GM12878 (cell line): ENCODE data around the gene APOC4. TPM values are rescaled to one million over a fixed set of nuclear protein-coding genes. Genes with fewer than 3 reads are reported as not detected.

Experiments used
- ATAC-seq: fragments of 200-7000 bp; cut with Tn5 transposase; 3 replicates; pipeline ENCODE4 v1.9.1; 2020; ENCODE audit warnings: mild to moderate bottlenecking, moderate library complexity
- BruUV-seq: library from RNA; stranded (reverse); fragments of 400-500 nt; replicated peaks from 2 replicates; lab custom pipeline; 2021; lab: Mats Ljungman, UMichigan
- CTCF ChIA-PET: fragments of 300-600 bp; sonication (Branson Sonifier 250); formaldehyde crosslinking; extraction: SDS; loops from one replicate; lab custom pipeline; 2021; ENCODE audit warnings: inconsistent platforms; lab: Yijun Ruan, JAX
- POLR2A ChIA-PET: fragments of 350-600 bp; formaldehyde crosslinking; extraction: SDS; loops from one replicate; lab custom pipeline; 2021; ENCODE audit warnings: inconsistent platforms; lab: Charles Lee
- RAD21 ChIA-PET: fragments of 300-600 bp; sonication (Branson Sonifier 250); formaldehyde crosslinking; loops from one replicate; lab custom pipeline; 2023; ENCODE audit warnings: antibody characterized with exemption; ENCODE audit not compliant: unreplicated experiment; lab: Charles Lee
- SMC1A ChIA-PET: fragments of 300-600 bp; sonication (Branson Sonifier 250); formaldehyde crosslinking; loops from one replicate; lab custom pipeline; 2023; ENCODE audit not compliant: unreplicated experiment, uncharacterized antibody; lab: Charles Lee
- DNase-seq: peaks from one replicate; pipeline ENCODE4 v3.0.0-alpha.2; 2011; ENCODE audit warnings: low read depth, low spot score
- FAIRE-seq: peaks from 3 replicates; lab custom pipeline; 2011; peaks lifted over from hg19 to GRCh38; lab: Jason Lieb, UNC
- H2AFZ ChIP-seq: 2 replicates; pipeline ENCODE4 v1.6.0; 2011; ENCODE audit warnings: low read depth, low read length, control low read depth; ENCODE audit not compliant: control insufficient read depth
- H3K27ac ChIP-seq: 2 replicates; pipeline ENCODE4 v1.5.1; 2011; ENCODE audit warnings: control low read depth; ENCODE audit not compliant: control insufficient read depth, insufficient read depth
- H3K27me3 ChIP-seq, 2 experiments: replicated peaks in 1 of 2; 2 replicates each; pipeline versions ENCODE4 v1.6.0 to v1.6.1; 2011; ENCODE audit warnings: low read length in 1 of 2; ENCODE audit not compliant: control insufficient read depth in 2 of 2, insufficient read depth in 2 of 2
- H3K36me3 ChIP-seq, 2 experiments: 2 replicates each; pipeline ENCODE4 v1.5.1; 2011; ENCODE audit warnings: low read length in 1 of 2; ENCODE audit not compliant: control insufficient read depth in 2 of 2, insufficient read depth in 2 of 2
- H3K4me1 ChIP-seq: 2 replicates; pipeline ENCODE4 v1.6.1; 2011; ENCODE audit warnings: mild to moderate bottlenecking, low read length, moderate library complexity, mixed read lengths; ENCODE audit not compliant: control insufficient read depth, insufficient read depth
- H3K4me2 ChIP-seq: 2 replicates; pipeline ENCODE4 v1.6.0; 2011; ENCODE audit warnings: control low read depth; ENCODE audit not compliant: control insufficient read depth, insufficient read depth
- H3K4me3 ChIP-seq: fragments of 200-600 bp; sonication (generic); 2 replicates; pipeline ENCODE4 v1.5.1; 2016
- H3K79me2 ChIP-seq: 2 replicates; pipeline ENCODE4 v1.6.0; 2011; ENCODE audit warnings: low read length; ENCODE audit not compliant: control insufficient read depth, insufficient read depth
- H3K9ac ChIP-seq: 2 replicates; pipeline ENCODE4 v1.8.0; 2011; ENCODE audit warnings: low read length, control low read depth, mixed read lengths; ENCODE audit not compliant: control insufficient read depth, insufficient read depth
- H3K9me3 ChIP-seq: replicated peaks from 3 replicates; pipeline ENCODE4 v1.5.1; 2011; ENCODE audit warnings: mild to moderate bottlenecking, low read length; ENCODE audit not compliant: control insufficient read depth, insufficient read depth
- H4K20me1 ChIP-seq: 2 replicates; pipeline ENCODE4 v1.6.0; 2011; ENCODE audit not compliant: control insufficient read depth, insufficient read depth
- ATF7 ChIP-seq: fragments of 450-650 bp; IDR thresholded peaks from 2 replicates; pipeline ENCODE4 v1.6.1; 2016; ENCODE audit warnings: low read depth, mild to moderate bottlenecking
- BHLHE40 ChIP-seq, 2 experiments: fragments of 450-650 bp in 1 of 2; IDR thresholded peaks; 2 replicates each; pipeline ENCODE4 v1.6.1; 2011 to 2017; ENCODE audit warnings: low read depth in 2 of 2, borderline replicate concordance in 1 of 2, improper control_type of control experiment in 1 of 2, low read length in 1 of 2, mild to moderate bottlenecking in 1 of 2
- CHD4 ChIP-seq: fragments of 200-600 bp; sonication (generic); IDR thresholded peaks from 2 replicates; pipeline ENCODE4 v1.6.1; 2016; ENCODE audit warnings: mild to moderate bottlenecking
- ETV6 ChIP-seq, 2 experiments: fragments of 450-650 bp in 1 of 2; IDR thresholded peaks in 1 of 2; conservative IDR thresholded peaks in 1 of 2; 2 replicates each; pipeline ENCODE4 v1.6.1; 2014; ENCODE audit warnings: antibody characterized with exemption in 1 of 2, borderline replicate concordance in 1 of 2, low read depth in 1 of 2, mild to moderate bottlenecking in 1 of 2, moderate library complexity in 1 of 2
- MXI1 ChIP-seq: fragments of 150-350 bp; IDR thresholded peaks from 2 replicates; pipeline ENCODE4 v1.6.1; 2011; ENCODE audit warnings: low read depth, mild to moderate bottlenecking, inconsistent platforms, low read length, improper control_type of control experiment
- NR2C2 ChIP-seq: IDR thresholded peaks from 2 replicates; pipeline ENCODE4 v1.6.1; 2011; ENCODE audit warnings: borderline replicate concordance, low read depth; ENCODE audit not compliant: control insufficient read depth, insufficient read length
- PAX5 ChIP-seq: IDR thresholded peaks from 2 replicates; pipeline ENCODE4 v1.6.1; 2011; ENCODE audit warnings: low read depth, low read length, borderline replicate concordance
- WGBS: methylation state at CpG from one replicate; pipeline ENCODE4 v1.1.6; 2016; ENCODE audit warnings: low lambda C conversion rate; ENCODE audit not compliant: insufficient replicate concordance, insufficient coverage; ENCODE audit errors: missing lambda C conversion rate; 5-methylcytosine and 5-hydroxymethylcytosine counted together
- in situ Hi-C: fragments of 300-500 bp; cut with MboI; formaldehyde crosslinking; loops from 9 replicates; pipeline ENCODE4 v1.14.3; 2018; ENCODE audit warnings: mixed read lengths
- intact Hi-C: fragments of 100-400 bp; cut with micrococcal nuclease; formaldehyde crosslinking; loops from one replicate; pipeline ENCODE4 v1.14.2; 2022; ENCODE audit not compliant: unreplicated experiment
- polyA plus RNA-seq, 11 experiments: library from polyadenylated mRNA; depleted of rRNA in 4 of 11; unstranded in 6 of 11; stranded (reverse) in 5 of 11; fragments of >200 nt; fragmentation: Nextera tagmentation in 4 of 11; fragmentation: Illumina TruSeq in 1 of 11; extraction: Ambion mirVana in 4 of 11; extraction: Trizol in 1 of 11; gene quantifications; 1 replicate in 1 of 11; 2 replicates in 10 of 11; pipeline versions ENCODE4 v1.2.1 to v1.2.3, GENCODE V29; 2011 to 2016; ENCODE audit warnings: inconsistent platforms in 2 of 11, missing spikeins in 2 of 11, low read depth in 1 of 11
- total RNA-seq, 4 experiments: library from RNA; depleted of rRNA in 3 of 4; stranded (reverse); fragments of >200 nt in 3 of 4; fragmentation: Illumina TruSeq in 1 of 4; extraction: Trizol in 1 of 4; gene quantifications; 2 replicates each; pipeline versions ENCODE4 v1.2.1 to v1.2.3, GENCODE V29; 2013 to 2021
- TF ChIP-seq, protein P1 (sequence below): fragments of 450-650 bp; formaldehyde crosslinking; IDR thresholded peaks from 2 replicates; pipeline ENCODE4 v1.5.0; 2022; ENCODE audit warnings: mild to moderate bottlenecking, missing genetic modification characterization
- TF ChIP-seq, protein P2 (sequence below): fragments of 150-350 bp; IDR thresholded peaks from 2 replicates; pipeline ENCODE4 v1.6.1; 2014; ENCODE audit warnings: mild to moderate bottlenecking, low read depth, low read length
- TF ChIP-seq, protein P3 (sequence below): fragments of 450-650 bp; IDR thresholded peaks from 2 replicates; pipeline ENCODE4 v1.6.1; 2017; ENCODE audit warnings: mild to moderate bottlenecking, moderate library complexity

APOC4 gene
- total and polyA plus RNA-seq, 10 of the 15 experiments (the other 5 are each of a cell fraction or from before 2014, with no cell fraction given): not detected

DNA sequence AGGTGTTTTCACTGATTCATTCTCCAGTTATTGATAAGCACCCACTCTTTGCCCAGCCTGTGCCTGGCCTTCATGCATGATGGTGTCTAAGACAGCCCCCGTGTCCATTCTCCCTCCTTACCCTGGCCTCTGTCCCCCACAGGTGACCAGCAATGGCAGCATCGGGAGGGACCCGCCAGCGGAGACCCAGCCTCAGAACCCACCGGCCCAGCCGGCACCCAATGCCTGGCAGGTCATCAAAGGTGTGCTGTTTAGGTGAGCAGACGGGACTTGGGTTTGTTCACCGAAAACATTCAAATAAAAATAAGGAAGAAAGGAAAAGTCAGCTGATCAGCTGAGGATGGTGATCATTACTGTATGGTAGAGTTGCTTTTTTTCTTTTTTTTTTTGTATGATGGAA, 19.8 kb downstream of the APOC4 start (continued):
- no peak for TF ChIP-seq MXI1
- TF ChIP-seq, protein P1, sequence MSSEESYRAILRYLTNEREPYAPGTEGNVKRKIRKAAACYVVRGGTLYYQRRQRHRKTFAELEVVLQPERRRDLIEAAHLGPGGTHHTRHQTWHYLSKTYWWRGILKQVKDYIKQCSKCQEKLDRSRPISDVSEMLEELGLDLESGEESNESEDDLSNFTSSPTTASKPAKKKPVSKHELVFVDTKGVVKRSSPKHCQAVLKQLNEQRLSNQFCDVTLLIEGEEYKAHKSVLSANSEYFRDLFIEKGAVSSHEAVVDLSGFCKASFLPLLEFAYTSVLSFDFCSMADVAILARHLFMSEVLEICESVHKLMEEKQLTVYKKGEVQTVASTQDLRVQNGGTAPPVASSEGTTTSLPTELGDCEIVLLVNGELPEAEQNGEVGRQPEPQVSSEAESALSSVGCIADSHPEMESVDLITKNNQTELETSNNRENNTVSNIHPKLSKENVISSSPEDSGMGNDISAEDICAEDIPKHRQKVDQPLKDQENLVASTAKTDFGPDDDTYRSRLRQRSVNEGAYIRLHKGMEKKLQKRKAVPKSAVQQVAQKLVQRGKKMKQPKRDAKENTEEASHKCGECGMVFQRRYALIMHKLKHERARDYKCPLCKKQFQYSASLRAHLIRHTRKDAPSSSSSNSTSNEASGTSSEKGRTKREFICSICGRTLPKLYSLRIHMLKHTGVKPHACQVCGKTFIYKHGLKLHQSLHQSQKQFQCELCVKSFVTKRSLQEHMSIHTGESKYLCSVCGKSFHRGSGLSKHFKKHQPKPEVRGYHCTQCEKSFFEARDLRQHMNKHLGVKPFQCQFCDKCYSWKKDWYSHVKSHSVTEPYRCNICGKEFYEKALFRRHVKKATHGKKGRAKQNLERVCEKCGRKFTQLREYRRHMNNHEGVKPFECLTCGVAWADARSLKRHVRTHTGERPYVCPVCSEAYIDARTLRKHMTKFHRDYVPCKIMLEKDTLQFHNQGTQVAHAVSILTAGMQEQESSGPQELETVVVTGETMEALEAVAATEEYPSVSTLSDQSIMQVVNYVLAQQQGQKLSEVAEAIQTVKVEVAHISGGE (CRISPR knock-in tag): no peak
- TF ChIP-seq, all 136 proteins: peak for 0

DNA sequence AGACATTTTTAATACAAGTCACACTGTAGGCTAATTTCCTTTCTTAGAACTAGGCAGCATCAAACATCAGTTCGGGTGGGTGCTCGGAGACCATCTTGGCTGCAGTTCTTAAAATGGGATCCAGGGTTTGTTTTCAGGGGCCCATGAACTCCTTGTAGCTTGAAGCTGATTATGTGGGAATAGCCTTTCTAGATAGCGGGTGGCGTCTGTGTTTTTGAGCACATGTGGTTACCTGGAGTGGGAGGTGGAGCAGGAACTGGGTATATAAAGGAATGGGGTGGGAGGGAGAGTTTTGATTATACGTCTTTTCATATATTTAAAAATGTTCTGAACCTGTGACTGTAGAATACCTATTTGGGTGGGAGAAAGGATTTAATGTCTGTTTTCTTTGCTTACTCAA, 26.1 kb downstream of the APOC4 start:
- ChIA-PET RAD21 (no interaction called here), CTCF (interaction anchor here (2.0 kb wide), 1 partner anchor 20 kb away, joined by 4 read pairs; no protein-coding TSS in a partner anchor), SMC1A (no interaction called here), POLR2A (no interaction called here)
- no peak overlapping the region for H2AFZ ChIP-seq
- H3K9ac ChIP-seq: no peak overlapping the region
- in situ Hi-C loops (no loop called here), intact Hi-C loops (no loop called here)
- no peaks in the 10 kb centered on the region for H3K27me3 ChIP-seq
- no peaks in the 10 kb centered on the region for H4K20me1 ChIP-seq
- no peaks in the 10 kb centered on the region for H3K9me3 ChIP-seq
- no peak for ATAC-seq
- BruUV-seq: no TSS peak
- H3K27ac ChIP-seq: no peak overlapping the region
- no peak overlapping the region for H3K4me3 ChIP-seq
- no peaks in the 10 kb centered on the region; the same call in none of the 2 replicates for H3K79me2 ChIP-seq
- H3K4me2 ChIP-seq: no peak overlapping the region
- no peak for DNase-seq
- 100% methylated on average over 5 of the region's 5 CpGs for WGBS
- no peak for FAIRE-seq
- H3K4me1 ChIP-seq: no peaks in the 10 kb centered on the region
- peaks cover 6 to 13% of the 10 kb centered on the region in 2 experiments for H3K36me3 ChIP-seq
- TF ChIP-seq NR2C2 (no peak), PAX5 (no peak), ETV6 (conservative IDR thresholded peaks at IDR 0.05 in 1 of 2, IDR thresholded peaks at IDR 0.05 in 1 of 2; ENCODE audit: borderline replicate concordance in 1 of 2, low read depth in 1 of 2) (no peak), BHLHE40 (IDR thresholded peaks at IDR 0.05; ENCODE audit: borderline replicate concordance in 1 of 2, low read depth in 2 of 2, low read length in 1 of 2) (no peak), CHD4 (no peak), ATF7 (no peak)
- TF ChIP-seq, protein P2, sequence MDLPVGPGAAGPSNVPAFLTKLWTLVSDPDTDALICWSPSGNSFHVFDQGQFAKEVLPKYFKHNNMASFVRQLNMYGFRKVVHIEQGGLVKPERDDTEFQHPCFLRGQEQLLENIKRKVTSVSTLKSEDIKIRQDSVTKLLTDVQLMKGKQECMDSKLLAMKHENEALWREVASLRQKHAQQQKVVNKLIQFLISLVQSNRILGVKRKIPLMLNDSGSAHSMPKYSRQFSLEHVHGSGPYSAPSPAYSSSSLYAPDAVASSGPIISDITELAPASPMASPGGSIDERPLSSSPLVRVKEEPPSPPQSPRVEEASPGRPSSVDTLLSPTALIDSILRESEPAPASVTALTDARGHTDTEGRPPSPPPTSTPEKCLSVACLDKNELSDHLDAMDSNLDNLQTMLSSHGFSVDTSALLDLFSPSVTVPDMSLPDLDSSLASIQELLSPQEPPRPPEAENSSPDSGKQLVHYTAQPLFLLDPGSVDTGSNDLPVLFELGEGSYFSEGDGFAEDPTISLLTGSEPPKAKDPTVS: no peak
- TF ChIP-seq, protein P3, sequence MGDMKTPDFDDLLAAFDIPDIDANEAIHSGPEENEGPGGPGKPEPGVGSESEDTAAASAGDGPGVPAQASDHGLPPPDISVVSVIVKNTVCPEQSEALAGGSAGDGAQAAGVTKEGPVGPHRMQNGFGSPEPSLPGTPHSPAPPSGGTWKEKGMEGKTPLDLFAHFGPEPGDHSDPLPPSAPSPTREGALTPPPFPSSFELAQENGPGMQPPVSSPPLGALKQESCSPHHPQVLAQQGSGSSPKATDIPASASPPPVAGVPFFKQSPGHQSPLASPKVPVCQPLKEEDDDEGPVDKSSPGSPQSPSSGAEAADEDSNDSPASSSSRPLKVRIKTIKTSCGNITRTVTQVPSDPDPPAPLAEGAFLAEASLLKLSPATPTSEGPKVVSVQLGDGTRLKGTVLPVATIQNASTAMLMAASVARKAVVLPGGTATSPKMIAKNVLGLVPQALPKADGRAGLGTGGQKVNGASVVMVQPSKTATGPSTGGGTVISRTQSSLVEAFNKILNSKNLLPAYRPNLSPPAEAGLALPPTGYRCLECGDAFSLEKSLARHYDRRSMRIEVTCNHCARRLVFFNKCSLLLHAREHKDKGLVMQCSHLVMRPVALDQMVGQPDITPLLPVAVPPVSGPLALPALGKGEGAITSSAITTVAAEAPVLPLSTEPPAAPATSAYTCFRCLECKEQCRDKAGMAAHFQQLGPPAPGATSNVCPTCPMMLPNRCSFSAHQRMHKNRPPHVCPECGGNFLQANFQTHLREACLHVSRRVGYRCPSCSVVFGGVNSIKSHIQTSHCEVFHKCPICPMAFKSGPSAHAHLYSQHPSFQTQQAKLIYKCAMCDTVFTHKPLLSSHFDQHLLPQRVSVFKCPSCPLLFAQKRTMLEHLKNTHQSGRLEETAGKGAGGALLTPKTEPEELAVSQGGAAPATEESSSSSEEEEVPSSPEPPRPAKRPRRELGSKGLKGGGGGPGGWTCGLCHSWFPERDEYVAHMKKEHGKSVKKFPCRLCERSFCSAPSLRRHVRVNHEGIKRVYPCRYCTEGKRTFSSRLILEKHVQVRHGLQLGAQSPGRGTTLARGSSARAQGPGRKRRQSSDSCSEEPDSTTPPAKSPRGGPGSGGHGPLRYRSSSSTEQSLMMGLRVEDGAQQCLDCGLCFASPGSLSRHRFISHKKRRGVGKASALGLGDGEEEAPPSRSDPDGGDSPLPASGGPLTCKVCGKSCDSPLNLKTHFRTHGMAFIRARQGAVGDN: no peak
